ENCODE data around the gene JAM2.
"Not testable (repeated sequence)": the region's sequence is repeated elsewhere in the genome, so short reads cannot be mapped to it uniquely, and the experiment has no call there.

JAM2 gene, protein sequence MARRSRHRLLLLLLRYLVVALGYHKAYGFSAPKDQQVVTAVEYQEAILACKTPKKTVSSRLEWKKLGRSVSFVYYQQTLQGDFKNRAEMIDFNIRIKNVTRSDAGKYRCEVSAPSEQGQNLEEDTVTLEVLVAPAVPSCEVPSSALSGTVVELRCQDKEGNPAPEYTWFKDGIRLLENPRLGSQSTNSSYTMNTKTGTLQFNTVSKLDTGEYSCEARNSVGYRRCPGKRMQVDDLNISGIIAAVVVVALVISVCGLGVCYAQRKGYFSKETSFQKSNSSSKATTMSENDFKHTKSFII

DNA sequence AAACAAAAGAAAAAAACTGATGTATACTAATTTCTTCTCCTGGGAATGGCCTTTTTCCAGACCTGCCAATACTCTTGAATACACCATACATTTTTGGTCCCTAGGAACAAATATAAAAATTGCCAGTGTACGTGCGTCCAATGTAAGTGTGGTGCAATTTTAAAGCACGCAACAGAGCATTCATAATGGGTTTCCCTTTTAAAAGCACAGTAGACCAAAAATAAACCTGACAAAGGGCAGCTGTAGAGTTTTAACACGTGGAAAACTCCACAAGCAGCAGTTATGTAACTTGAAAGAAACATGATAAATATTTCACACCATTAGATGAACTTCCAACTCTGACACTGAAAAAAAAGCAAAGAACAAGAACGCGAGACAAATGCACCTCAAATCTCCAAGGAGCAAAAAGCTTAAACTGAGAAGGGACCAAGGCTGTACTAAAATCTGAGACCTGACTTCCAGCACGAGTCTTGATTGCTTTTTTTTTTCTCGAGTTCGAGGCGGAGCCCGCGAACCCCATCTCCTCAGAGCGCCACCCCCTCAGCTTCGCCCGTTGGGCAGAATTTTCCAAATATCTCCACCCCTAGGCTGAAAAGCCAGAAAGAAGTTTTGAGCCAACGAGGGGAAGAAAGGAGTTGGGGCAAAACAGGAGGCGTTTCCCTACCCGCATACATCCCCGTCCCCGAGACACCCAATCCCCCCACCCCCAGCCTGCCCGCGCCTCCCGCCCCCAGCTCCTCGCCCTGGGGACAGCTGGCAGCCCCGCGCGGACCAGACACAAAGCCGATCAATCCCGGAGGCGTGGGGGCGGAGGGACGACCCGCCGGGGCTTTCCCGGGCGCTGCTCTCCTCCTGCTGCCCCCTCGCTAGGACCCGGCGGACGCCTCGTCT is at the start of gene JAM2:
TSS of gene JAM2 (plus strand) at position 599 of the 891 bp plus-strand sequence. CDS start 564 bp downstream, outside the sequence.
- peak; percentile 19 for DNase-seq

DNA sequence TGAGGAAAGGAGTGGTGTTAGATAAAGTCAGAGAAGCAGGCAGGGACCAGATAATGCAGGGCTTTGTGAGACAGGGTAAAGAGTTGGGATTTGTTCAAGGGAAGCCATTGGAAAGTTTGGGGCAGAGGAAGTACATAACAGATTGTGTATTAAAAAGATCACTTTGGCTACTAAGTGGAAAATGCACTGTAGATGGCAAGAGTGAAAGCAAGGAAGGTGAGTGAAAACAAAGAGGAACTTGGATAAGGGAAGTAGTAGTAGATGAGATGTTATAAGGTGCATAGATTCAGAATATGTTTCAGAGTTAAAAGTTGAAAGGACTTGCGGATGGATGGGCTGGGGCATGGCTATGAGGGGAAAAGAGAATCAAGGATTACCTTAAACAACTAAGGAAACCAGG is 49.2 kb upstream of the JAM2 start:
- DNase-seq: no peak

DNA sequence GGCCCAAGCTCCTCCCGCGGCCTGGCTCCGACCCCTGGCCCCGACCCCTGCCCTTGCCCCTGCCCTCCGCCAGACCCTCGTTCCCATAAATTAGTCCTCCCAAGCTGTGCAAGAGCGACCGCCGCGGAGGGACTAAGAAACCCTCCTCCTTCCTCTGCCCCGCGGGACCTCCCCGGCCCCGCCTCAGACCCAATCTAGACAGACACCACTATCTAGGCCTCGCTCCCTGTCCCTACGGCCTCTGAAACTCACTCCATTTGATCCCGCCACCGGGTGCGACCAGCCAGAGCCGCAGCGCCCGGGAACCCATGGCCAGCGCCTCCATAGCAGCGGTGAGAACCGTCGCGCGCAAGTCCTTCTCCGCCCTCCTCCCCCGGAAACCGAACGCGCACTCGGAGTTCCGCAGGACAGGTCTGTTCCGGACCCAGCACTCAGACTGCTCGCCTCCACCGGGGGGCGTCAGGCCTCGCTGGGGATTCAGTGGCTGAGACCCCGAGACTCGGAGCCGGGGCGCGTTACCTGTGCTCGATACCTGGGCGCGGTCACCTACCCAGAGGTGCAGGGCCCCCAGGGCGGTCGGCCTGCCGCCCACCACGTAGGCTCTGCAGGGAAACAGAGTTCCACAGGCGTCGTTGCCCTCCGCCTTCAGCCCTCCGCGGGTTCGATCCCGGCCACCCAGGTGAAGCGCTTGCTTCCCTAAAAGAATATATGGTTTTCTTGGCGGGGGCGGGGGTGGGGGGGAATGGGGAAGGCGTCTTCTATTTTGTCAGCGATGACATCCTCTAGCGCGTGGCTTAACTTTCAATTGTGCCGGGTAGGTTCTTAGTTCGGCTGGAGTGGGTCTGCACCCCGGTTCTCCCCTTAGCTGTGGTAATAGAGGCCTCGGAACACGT is 31.7 kb upstream of the JAM2 start, which contains the start of gene MRPL39:
TSS of gene MRPL39 (minus strand) at position 331 of the 893 bp plus-strand sequence. CDS start at position 325, 6 bp downstream.
- peak; percentile 80 for DNase-seq

DNA sequence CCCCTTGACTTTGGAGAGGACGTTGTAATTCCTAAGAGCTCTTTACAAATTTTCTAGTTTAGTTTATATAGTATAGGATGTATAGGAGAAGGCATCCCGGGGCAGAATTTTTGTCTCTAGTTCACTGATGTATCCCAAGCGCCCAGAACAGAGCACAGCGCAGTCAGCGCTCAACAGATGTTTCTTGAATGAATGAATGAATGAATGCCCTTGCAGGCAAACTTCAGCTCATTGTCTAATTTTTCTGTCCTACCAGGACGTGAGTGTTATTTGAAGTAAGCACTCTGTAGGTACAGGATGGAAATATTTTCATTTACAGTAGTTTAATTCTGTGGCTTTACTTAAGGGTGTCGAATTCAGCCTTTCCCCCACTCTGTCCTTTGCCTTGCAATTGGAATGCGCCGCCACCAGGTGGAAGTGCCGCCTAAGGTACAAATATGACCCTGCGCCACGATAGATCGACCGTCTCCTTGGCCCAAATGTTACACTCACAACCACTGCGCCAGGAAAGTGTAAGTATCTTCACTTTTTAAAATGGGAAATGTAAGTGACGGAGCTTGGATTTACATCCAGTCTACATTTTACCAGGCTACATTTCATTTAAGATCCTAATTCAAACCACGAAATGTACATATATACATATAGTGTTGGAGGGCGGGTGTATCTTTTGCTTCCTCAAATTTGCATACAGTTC is 30.9 kb upstream of the JAM2 start:
- DNase-seq: peak; percentile 69

DNA sequence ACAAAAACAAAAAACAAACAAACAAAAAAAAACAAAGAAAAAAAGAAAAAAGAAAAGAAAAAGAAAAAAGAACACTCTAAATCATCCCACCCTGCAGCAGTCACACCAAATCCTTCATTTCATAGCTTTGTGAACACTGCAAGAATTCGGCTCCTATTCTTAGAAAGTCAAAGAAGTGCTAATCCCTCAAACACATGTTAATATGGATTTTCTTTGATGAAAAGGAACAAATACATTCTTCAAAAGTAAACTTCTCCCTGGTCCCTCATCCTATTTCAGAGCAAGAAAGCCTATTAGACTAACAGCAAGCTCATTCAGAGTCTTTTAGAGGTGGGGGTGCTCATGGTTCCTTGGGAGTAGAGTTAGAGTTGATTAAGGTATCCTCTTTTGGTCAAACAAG is 24.6 kb upstream of the JAM2 start:
- no peak for DNase-seq

DNA sequence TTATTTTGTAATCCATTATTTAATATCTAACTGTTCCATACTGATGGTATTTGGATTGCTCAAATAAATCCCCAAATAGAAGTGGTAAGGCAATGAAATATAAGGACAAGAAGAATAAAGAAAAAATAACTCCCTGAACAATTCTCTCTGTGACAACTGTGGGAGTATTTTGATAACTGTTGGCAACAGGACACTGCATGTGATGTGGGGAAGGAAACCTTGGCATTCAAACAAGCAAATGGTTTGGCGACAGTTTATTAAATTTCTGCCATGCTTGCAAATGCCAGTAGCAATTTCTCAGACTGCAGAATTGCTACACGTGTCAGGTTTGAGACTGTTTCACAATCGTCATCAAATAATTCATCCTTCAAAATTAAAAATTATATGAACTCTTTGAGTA is 23.2 kb upstream of the JAM2 start:
- no peak for DNase-seq

DNA sequence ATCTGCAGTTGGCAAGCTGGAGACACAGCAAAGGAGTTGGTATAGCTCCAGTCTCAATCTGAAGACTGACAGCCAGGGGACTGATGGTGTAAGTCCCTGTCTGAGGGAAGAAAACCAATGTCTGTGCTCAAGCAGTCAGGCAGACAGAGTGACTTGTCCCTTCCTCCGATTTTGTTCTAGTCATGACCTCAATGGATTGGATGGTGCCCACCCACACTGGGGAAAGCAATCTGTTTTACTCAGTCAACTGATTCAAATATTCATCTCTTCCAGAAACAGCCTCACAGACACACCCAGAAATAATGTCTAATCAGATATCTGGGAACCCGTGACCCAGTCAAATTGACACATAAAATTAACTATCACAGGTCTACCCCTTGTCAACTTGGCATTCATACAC is 19.9 kb upstream of the JAM2 start:
- DNase-seq: no peak

DNA sequence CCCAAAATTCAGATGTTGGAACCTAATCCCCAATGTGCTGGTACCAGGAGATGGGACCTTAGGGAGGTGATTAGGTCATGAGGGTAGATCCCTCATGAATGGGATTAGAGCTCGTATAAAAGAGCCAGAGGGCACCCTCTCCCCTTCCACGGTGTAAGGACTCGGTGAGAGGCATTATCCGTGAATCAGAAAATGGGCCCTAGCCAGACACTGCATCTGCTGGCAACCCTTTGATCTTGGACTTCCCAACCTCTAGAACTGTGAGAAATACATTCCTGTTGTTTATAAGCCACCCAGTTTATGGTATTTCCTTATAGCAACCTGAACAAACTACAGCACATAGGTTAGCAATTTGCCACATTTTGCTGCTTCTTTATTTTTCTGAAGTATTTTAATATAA is 14.5 kb upstream of the JAM2 start:
- DNase-seq: no peak

DNA sequence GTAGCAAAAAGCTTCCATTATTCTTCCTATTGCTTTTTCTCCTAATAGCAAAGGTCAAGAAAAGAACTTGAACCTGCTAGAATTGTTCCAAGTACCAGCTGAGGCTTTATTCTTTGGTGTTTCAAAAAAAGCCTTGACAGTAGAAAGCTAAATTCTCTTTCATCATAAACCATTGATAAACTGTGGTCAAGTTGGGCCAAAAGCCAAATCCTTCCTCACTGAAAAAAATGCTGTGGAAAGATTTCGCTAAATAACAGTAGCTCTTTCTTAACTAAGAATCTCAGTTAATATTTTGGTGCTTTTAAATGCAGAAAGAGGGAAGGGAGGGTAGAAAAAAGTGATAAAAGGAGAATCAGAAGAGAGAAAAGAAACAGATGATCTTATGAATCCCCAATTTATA is 14.0 kb upstream of the JAM2 start:
- DNase-seq: no peak

DNA sequence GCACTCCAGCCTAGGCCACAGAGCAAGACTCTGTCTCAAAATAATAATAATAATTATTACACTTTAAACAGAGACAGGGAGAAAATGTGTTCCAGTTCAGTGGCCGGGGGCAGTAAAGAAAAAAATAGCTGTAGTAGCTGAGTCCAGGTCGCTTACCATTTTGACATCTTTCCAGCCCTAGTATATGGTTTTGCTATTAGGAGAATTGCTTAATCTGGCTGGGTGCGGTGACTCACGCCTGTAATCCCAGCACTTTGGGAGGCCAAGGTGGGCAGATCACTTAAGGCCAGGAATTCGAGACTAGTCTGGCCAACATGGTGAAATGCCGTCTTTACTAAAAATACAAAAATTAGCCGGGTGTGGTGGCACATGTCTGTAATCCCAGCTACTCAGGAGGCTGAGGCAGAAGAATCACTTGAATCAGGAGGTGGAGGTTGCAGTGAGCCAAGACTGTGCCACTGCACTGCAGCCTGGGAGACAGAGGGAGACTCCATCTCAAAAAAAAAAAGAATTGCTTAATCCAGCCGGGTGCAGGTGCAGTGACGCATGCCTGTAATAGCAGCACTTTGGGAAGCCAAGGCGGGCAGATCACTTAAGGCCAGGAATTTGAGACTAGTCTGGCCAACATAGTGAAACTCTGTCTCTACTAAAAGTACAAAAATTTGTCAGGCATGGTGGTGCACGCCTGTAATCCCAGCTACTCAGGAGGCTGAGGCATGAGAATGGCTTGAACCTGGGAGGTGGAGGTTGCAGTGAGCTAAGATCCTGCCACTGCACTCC is 13.1 kb upstream of the JAM2 start:
- DNase-seq: not testable (repeated sequence)

DNA sequence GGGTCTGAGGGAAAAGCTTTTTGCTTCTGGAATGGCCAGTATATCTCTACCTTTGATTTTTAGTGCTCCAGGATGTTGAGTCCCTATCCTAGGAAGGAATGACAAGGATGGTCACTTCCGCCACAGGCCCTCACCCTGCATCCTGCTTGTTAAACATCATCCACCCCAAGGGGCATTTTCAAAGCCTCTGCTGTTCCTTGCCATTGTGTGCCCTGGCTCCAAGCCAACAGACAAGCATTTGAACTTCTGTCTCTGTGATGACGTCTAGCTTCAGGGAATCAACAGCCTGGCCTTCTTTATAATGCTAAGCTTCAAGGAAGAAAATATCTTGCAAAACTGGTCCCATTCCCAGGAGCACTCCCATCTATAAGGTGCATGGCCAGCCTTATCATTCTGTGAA is 12.3 kb upstream of the JAM2 start:
- no peak for DNase-seq

DNA sequence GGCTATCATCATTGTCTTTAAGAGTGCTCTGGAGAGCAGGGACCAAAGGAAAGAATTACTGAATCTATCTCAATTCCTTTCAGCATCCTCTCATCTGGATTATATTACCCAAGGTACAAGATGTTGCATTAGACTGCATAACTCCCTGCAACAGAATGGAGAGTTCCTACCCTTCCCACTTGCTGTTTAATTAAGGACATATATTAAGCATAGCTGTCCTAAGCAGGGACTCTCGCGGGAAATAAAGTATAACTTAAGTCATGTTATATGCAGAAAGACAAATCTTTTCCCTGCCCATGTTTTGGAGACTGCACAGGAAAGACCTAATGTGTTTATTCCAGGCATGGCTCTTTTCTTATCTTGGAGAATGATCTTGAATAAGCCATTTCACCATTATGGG is 6.8 kb upstream of the JAM2 start:
- DNase-seq: no peak

DNA sequence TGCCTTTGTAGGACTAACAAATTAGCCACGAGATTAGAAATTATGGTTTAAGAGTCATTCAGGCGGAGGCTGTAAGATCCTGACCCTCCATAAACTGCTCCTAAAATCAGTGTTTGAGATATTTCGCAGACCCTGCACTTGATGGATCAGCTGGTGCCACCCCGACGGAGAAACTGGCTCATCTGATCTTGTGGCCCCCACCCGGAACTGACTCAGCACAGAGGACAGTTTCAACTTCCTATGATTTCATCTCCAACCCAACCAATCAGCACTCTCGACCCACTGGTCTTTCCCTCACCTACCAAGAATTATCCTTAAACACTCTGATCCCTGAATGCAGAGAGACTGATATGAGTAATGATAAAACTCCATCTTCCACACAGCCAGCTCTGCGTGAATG is 3.7 kb upstream of the JAM2 start:
- no peak for DNase-seq

DNA sequence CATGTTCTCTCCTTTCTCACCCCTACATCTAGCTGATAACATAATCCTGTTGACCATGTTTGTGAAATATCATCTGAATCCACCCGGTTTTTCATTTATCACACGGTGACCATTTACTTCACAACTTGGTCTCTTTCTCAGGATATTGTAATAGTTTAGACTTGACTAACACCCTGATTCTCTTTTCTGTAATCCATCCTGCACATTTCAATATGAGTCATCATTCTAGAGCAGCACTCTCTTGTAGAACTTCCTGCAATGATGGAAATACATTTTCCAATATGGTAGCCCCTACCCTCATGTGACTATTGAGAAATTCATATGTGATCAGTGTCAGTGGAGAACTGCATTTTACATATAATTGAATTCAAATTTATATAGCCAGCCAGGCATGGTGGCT is 2.3 kb upstream of the JAM2 start:
- DNase-seq: no peak

DNA sequence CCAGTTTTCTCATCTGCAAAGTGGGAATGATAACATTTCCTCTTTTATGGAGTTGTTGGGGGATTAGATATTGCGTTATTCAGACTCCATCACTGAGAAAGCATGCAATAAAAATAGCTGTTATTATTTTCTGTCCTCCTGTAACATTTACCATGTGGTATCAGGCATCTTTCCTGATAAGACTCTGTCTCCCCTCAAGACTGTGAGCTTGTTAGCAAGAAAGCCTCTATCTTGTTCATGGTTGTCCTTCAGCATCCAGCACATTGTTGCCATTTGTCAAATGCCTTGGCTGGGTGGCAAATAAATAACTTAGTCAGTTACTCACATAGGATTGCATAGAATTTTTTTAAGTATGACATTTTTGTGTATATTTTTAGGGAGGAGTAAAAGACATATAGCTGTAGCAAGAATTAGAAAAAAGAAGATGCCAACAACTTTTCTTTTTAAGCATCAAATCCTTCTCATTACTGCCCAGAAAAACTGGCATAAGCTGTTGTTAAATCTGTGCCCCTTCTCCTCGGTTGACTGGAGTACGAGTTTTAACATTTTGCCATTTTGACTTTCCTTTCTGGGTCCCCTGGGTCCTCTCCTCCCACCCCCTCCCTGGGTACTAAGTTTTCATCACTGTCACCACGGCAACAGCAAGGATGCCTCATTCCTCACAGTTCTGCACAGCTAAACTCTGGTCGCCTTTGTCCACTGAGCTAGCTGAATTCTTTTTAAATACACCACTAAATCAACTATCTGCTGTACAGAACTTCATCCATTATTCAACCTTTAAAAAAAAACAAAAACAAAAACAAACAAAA is 1.0 kb upstream of the JAM2 start:
- DNase-seq: no peak

DNA sequence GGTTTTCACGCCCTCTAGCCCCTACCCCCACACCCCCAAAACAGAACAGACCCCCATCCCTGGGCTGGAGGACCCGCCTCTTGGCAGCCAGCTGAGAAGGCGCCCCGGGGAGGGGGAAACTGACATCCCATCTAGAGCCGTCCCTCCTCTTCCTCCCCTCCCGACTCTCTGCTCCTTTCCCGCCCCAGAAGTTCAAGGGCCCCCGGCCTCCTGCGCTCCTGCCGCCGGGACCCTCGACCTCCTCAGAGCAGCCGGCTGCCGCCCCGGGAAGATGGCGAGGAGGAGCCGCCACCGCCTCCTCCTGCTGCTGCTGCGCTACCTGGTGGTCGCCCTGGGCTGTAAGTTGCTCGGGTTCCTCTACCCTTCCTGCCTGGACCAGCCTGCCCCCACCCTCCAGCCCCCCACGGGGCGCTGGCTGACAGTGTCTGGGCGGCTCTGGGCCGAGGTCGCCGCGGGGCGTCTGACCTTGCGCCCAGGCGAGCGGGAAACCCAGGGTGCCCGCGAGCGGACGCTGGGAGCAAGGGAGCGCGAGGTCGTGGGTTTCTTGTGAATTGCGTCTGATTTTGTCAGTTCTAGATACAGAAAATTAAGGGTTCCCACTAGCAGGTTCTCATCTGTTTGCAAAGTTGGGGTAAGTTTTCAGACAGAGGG is 618 bp downstream of the JAM2 start:
- peak; percentile 15 for DNase-seq

DNA sequence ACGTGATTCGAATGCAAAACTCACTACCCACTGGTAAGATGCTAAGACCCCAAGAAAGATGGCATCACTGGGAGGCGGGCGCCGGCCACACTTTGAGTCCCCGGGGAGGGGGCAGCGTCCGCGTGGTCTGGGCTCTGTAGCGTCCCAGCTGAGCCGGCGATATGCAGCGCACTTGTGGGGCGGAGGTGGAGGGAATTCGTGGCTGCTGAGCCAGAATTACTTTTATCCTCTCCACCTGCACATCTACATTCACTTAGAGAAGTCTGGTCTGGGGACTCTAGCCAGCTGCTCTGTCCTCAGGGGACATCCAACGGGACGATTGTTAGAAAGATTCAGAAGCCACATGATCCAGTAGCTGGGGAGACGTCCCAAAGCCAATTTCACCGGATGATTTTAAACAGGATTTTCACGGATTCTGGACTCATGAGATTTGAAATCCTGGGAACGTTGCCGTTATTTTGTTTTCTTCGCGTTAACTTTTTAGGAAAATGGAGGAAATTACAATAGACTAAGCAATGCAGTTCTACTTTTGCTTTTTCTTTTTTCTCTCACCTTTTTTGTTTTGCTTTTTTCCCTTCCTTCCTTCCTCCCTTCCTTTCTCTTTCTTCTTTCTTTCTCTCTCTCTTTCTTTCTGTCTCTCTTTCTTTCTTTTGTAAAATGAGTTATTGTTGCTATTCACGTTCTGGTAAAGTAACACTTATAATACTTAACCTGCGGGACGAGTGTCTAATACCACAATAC is 1.3 kb downstream of the JAM2 start:
- no peak for DNase-seq

DNA sequence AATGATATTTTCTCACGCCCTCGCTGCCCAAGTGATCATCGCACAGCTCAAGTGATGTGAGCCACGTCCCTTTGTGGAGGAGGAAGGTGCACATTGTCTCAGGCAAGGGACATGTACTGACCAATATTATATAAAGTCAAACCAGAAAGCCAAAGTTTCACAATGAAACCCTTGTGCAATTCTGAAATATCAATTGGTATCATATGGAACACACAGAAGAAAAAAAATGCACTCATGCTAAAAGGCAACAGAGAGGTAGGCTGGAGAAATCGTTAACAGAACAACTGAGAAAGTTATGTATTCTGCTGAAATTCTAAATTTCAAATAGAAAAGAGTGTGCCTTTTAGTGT is 1.9 kb downstream of the JAM2 start:
- DNase-seq: no peak

DNA sequence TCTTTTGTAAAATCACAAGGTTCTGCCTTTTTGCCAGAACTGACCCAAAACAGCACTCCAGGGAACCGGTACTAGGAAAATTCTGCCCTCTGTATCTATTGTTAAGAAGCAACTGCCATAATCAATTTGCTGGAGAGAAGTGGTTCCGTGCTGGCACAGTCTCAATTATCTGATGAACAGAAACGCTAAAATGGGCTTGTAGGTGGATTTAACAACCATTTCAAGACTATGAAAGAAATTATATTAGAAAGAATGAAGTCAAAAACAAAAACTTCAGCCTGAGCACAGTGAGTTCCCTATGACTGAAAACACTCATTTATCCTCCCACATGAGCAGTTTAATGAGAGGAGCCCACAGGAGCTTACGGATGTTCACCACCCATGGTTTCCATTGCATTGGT is 4.4 kb downstream of the JAM2 start:
- no peak for DNase-seq

DNA sequence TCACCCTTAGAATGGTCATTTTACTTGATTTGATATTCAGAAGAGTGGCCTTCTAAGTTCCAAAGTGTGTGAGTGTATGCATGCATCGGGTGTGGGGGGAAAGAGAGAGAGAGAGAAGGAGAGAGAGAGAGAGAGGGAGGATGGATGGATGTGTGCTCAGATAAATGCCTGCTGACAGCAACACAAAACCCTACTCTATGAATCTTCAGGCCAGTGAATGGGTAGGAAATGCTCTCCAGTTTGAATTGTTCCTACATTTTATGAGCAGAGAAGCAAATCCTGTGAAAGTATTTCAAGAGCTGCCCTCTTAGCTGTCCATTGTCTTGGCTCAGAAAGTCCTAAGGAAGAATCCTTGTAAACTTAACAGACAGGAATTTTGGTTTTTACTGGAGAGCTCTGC is 7.4 kb downstream of the JAM2 start:
- DNase-seq: no peak
